Measurements from ENCODE around the gene TRRAP. TPM values are rescaled to one million over a fixed set of nuclear protein-coding genes. Genes with fewer than 3 reads are reported as not detected.

Gene TRRAP
- polyA plus RNA-seq, 2 of the 4 experiments (the other 2 are of a cell fraction), result 12.2 to 22.1 TPM

DNA sequence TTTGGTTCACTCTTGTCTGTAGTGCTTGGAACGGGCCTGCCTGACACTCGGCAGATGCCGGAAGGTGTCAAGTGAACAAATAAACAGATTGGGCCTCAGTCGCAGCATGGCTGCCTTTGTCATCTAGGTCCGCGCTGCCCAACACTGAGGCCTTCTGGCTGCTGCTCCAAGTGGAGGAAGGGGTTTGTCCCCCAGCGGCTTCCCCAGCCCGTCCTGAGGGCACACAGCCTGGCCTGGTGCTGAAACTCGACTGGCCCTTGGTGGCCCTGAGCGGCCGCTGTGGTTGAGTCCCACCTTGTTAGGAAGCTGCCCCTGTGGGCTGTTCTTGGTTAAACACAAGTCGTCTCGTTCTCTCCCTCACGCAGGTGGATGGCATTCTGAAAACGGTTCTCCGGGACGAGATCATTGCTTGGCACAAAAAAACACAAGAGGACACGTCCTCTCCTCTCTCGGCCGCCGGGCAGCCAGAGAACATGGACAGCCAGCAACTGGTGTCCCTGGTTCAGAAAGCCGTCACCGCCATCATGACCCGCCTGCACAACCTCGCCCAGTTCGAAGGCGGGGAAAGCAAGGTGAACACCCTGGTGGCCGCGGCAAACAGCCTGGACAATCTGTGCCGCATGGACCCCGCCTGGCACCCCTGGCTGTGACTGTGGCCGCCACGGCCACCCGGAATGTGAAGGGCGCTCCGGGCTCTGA, 133.5 kb downstream of the TRRAP start:
- ChIA-PET POLR2A (no interaction called here), CTCF (no interaction called here)
- WGBS (ENCODE audit: missing lambda C conversion rate), result 95% methylated on average over 36 of the region's 36 CpGs

DNA sequence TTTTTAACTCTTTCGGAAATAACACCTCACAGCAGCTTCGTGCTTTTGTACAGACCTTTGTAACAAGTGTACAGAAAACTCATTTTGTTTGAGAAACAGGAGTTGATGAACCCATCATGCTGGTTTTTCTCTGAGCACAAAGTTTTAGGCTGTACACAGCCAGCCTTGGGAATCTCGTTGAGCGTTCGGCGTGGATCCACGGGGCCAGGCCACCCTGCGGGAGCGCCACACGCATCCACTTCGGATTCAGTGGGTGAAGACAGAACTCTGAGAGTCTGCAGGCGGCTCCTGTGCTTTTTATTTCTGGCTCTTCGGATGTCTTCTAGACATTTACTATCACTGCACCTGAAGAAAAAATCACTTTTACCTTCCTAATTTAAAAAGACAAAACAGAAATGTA, 134.4 kb downstream of the TRRAP start:
- no peak for ATAC-seq
- POLR2A ChIA-PET, result no interaction called here
- no peak for FAIRE-seq

More for the DNA sequence above, 133.5 kb downstream of the TRRAP start:
- no peak for DNase-seq (ENCODE audit: low read depth in 1 of 2, low spot score in 1 of 2)
- H3K9me3 ChIP-seq, result no peaks in the 10 kb centered on the region
- TF ChIP-seq NFE2L2 (conservative IDR thresholded peaks at IDR 0.05; ENCODE audit: low read length) (no peak), E2F6 (IDR thresholded peaks at IDR 0.05; ENCODE audit: borderline replicate concordance, low read depth) (no peak), ZNF302 (CRISPR knock-in tag; IDR thresholded peaks at IDR 0.05) (no peak), JUNB (IDR thresholded peaks at IDR 0.05) (no peak), EHF (CRISPR knock-in tag; IDR thresholded peaks at IDR 0.05) (no peak), RARB (CRISPR knock-in tag; IDR thresholded peaks at IDR 0.05) (no peak)
- H3K4me1 ChIP-seq, result no peaks in the 10 kb centered on the region
- no peak overlapping the region for H3K4me3 ChIP-seq
- H3K27ac ChIP-seq, result no peak overlapping the region
- ATAC-seq, result no peak
- no peak for FAIRE-seq
- H3K4me2 ChIP-seq, result no peak overlapping the region

DNA sequence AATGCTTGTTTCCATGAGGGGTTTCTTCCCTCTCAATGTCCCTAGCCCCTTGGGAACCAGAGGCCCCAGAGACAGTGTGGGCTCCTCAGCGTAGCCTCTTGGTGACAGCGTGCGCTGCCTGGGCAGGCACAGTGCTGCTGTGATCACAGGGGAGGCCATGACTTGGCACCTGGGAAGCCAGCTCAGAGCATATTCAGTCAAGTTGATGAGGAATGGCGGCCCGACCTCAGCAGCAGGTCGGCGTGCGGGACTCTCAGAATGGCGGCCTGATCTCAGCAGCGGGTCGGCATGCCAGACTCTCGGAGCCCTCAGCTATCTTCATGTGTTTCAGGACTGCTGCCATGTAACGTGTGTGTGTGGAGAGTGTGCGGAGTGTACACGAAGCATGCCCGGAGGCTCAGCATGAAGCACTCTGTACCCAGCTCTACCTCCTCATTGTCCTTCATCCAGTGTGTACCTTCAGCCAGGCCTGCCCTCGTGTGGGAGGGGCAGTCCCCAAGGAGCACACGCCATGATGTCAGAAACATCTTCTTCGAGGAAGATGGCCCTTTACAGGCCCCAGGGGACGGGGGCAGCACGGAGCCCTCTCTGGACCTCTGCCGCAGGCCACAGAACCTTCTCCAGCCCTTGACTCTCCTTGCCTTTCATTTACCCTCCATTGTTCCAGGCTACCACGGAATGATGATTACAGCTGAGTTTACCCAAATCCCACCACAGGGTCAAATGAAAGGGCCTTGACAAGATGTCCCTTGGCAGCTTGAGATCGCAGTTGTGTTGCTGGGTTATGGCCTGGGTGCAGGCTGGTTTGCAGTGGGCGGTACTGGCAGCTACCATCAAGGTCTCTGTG, 135.2 kb downstream of the TRRAP start:
- ATAC-seq, result peak; percentile 25 to 30; a peak in 4 of 6 replicates
- no peak for FAIRE-seq
- POLR2A ChIA-PET, result no interaction called here
- CTCF ChIA-PET, result interaction anchor here (0.9 to 1.1 kb wide), 2 partner anchors 12 to 271 kb away, joined by 3 read pairs; no protein-coding TSS in a partner anchor
- no peak overlapping the region for H3K4me2 ChIP-seq
- H3K4me1 ChIP-seq, result no peaks in the 10 kb centered on the region
- H3K9me3 ChIP-seq, result no peaks in the 10 kb centered on the region
- no peak overlapping the region for H3K4me3 ChIP-seq
- H3K27ac ChIP-seq, result no peak overlapping the region
- WGBS (ENCODE audit: missing lambda C conversion rate), result 93% methylated on average over 20 of the region's 25 CpGs
- no peak for TF ChIP-seq ATOH8 (CRISPR knock-in tag; IDR thresholded peaks at IDR 0.05; ENCODE audit: low read depth)
- no peak for TF ChIP-seq EHF (CRISPR knock-in tag; IDR thresholded peaks at IDR 0.05)
- no peak for TF ChIP-seq RAD21 (conservative IDR thresholded peaks at IDR 0.05 in 1 of 2, IDR thresholded peaks at IDR 0.05 in 1 of 2)
- no peak for DNase-seq (ENCODE audit: low read depth in 1 of 2, low spot score in 1 of 2)

More for the DNA sequence above, 134.4 kb downstream of the TRRAP start:
- Histone ChIP-seq H3K4me2 (no peak overlapping the region), H3K27ac (no peak overlapping the region), H3K4me3 (no peak overlapping the region), H3K9me3 (no peaks in the 10 kb centered on the region), H3K4me1 (no peaks in the 10 kb centered on the region)
- TF ChIP-seq POLR2A (IDR thresholded peaks at IDR 0.05; ENCODE audit: low read length) (no peak), RFX5 (IDR thresholded peaks at IDR 0.05) (no peak), MAX (IDR thresholded peaks at IDR 0.05) (no peak), MYC (IDR thresholded peaks at IDR 0.05; ENCODE audit: borderline replicate concordance, low read length) (no peak)
- CTCF ChIA-PET, result interaction anchor here (1.1 kb wide), 1 partner anchor 12 kb away, joined by 3 read pairs; no protein-coding TSS in a partner anchor
- 94% methylated on average over 13 of the region's 13 CpGs for WGBS (ENCODE audit: missing lambda C conversion rate)
- DNase-seq (ENCODE audit: low read depth in 1 of 2, low spot score in 1 of 2), result no peak

GRCh38 chr7:99014113-99014985, 136.0 kb downstream of the TRRAP start:
- peak; percentile 20 to 22; a peak in 3 of 6 replicates for ATAC-seq
- DNase-seq (ENCODE audit: low read depth in 1 of 2, low spot score in 1 of 2), result no peak
- 89% methylated on average over 18 of the region's 18 CpGs for WGBS (ENCODE audit: missing lambda C conversion rate)
- Histone ChIP-seq H3K9me3 (no peaks in the 10 kb centered on the region), H3K4me2 (no peak overlapping the region), H3K4me3 (no peak overlapping the region), H3K4me1 (no peaks in the 10 kb centered on the region), H3K27ac (no peak overlapping the region)
- TF ChIP-seq MAFK (IDR thresholded peaks at IDR 0.05; ENCODE audit: partially characterized antibody) (no peak), POLR2AphosphoS2 (conservative IDR thresholded peaks at IDR 0.05; ENCODE audit: low read length) (no peak), RARB (CRISPR knock-in tag; IDR thresholded peaks at IDR 0.05) (no peak), FOXS1 (CRISPR knock-in tag; IDR thresholded peaks at IDR 0.05) (no peak), BCL3 (IDR thresholded peaks at IDR 0.05) (no peak), JUN (IDR thresholded peaks at IDR 0.05) (no peak)
- CTCF ChIA-PET, result interaction anchor here (0.9 to 1.5 kb wide), 3 partner anchors 26 to 299 kb away, joined by 3 to 5 read pairs (median 3); no protein-coding TSS in a partner anchor
- POLR2A ChIA-PET, result no interaction called here
- no peak for FAIRE-seq
